Omental fat pad (tissue), 4 donors: Measurements from ENCODE around the gene RPRML. TPM values are rescaled to one million over a fixed set of nuclear protein-coding genes. Genes with fewer than 3 reads are reported as not detected.
A peak's percentile ranks its signal among the peaks of the same experiment; 100 is the strongest.

Source experiments
- ATAC-seq: fragments of 150-250 bp; one replicate; pipeline ENCODE4 v1.9.1; 2016; ENCODE audit warnings: mild to moderate bottlenecking, moderate library complexity; ENCODE audit not compliant: low FRiP score
- DNase-seq: peaks from one replicate; pipeline ENCODE4 v3.0.0-alpha.2; 2019; ENCODE audit warnings: low spot score
- CTCF ChIP-seq, 3 donors: fragments of 450-650 bp; IDR thresholded peaks; one replicate each; pipeline ENCODE4 v1.5.1; 2016 to 2017; ENCODE audit warnings: antibody characterized with exemption in 3 of 3, mild to moderate bottlenecking in 3 of 3, moderate library complexity in 2 of 3
- small RNA-seq: library from RNA; depleted of rRNA; stranded (forward); fragments of <200 nt; gene quantifications from one replicate; pipeline ENCODE3, GENCODE V24; 2016
- total RNA-seq, 4 donors: library from RNA; depleted of rRNA; stranded (reverse); fragments of >200 nt; gene quantifications; one replicate each; pipeline ENCODE4 v1.1.0, GENCODE V29; 2016

The RPRML gene
- total RNA-seq, 4 donors from 2014 or later = not detected

- DNase-seq (no peak), ATAC-seq (peak; percentile 85)
- TF ChIP-seq CTCF (IDR thresholded peaks at IDR 0.05) = no peak
These were observed 43.3 kb downstream of the RPRML start for GRCh38 chr17:46935658-46936266.

GRCh38 chr17:46931596-46931995 is 47.5 kb downstream of the RPRML start:
- DNase-seq = no peak
- ATAC-seq = no peak
- TF ChIP-seq CTCF (IDR thresholded peaks at IDR 0.05) = no peak

- no peak for TF ChIP-seq CTCF (IDR thresholded peaks at IDR 0.05)
- no peak for ATAC-seq
- no peak for DNase-seq
These were observed 49.0 kb downstream of the RPRML start for GRCh38 chr17:46930051-46930450.

- DNase-seq (no peak), ATAC-seq (no peak)
- TF ChIP-seq CTCF (IDR thresholded peaks at IDR 0.05) = no peak
These were observed 49.6 kb downstream of the RPRML start for GRCh38 chr17:46929413-46929812.

- no peak for TF ChIP-seq CTCF (IDR thresholded peaks at IDR 0.05)
- DNase-seq (no peak), ATAC-seq (no peak)
These were observed 50.4 kb downstream of the RPRML start for GRCh38 chr17:46928467-46929261.

Small RNA genes within 50 kb of the gene (small RNA-seq; reads per million reads assigned to genes)
- gene MIR5089 = not detected

Other genes with a start within 250 kb of the RPRML start
- 1 to 10 TPM in 3 of 4 donors, under 1 TPM in 1; 0.82 to 2.1 (median 1.2) TPM for gene WNT3, start 160.6 kb downstream of the RPRML start, total RNA-seq
- 1 to 10 TPM in 2 of 4 donors, under 1 TPM in 1, not detected in 1; 0.36 to 1.9 (median 1.5) TPM for gene WNT9B, start 127.7 kb downstream of the RPRML start, total RNA-seq
- 10 to 100 TPM; 37.4 to 59.4 (median 47.3) TPM for gene GOSR2, start 56.1 kb downstream of the RPRML start, total RNA-seq
- gene CDC27, start 210.0 kb upstream of the RPRML start, total RNA-seq = 10 to 100 TPM; 66.1 to 95.8 (median 76.2) TPM
- gene MYL4, start 230.1 kb upstream of the RPRML start, total RNA-seq = 1 to 10 TPM in 1 of 4 donors, under 1 TPM in 1, not detected in 2; 0.46 to 2.5 TPM